ENCODE data around the gene OR52K1. TPM values are rescaled to one million over a fixed set of nuclear protein-coding genes. Genes with fewer than 3 reads are reported as not detected.

Gene OR52K1
- total and polyA plus RNA-seq, 2 experiments from 2014 or later, result not detected

- WGBS, 2 experiments (ENCODE audit: low coverage in 1 of 2, low lambda C conversion rate in 2 of 2, missing lambda C conversion rate in 2 of 2), result 46 to 58% methylated on average over 15 of the region's 15 CpGs
- no peaks in the 10 kb centered on the region for H3K9me3 ChIP-seq (ENCODE audit: low read depth)
- no peak overlapping the region for H2AFZ ChIP-seq
- no peaks in the 10 kb centered on the region for H3K9me2 ChIP-seq (ENCODE audit: insufficient read depth)
- H3K4me2 ChIP-seq (ENCODE audit: unreplicated experiment), result no peak overlapping the region
- no peaks in the 10 kb centered on the region for H3K4me1 ChIP-seq (ENCODE audit: insufficient read depth)
- no peak for TF ChIP-seq EZH2 (IDR thresholded peaks at IDR 0.05; ENCODE audit: insufficient read depth, poor library complexity, severe bottlenecking)
- no peak for TF ChIP-seq EZH2phosphoT487 (IDR thresholded peaks at IDR 0.05; ENCODE audit: insufficient read depth, low read depth)
- no peak overlapping the region for H3K9ac ChIP-seq
- no peak overlapping the region for H3K4me3 ChIP-seq
- in situ Hi-C loops (cut with MboI), result loop anchor here (25.0 kb wide), 1 partner anchor 309 kb away; no protein-coding TSS in a partner anchor
- H3K79me2 ChIP-seq (ENCODE audit: insufficient read depth), result no peaks in the 10 kb centered on the region
- H3K27ac ChIP-seq, result no peak overlapping the region
- H3K36me3 ChIP-seq (ENCODE audit: low read depth), result no peaks in the 10 kb centered on the region
- no peaks in the 10 kb centered on the region for H3F3A ChIP-seq (ENCODE audit: insufficient read depth)
- H4K20me1 ChIP-seq (ENCODE audit: insufficient read depth), result no peaks in the 10 kb centered on the region
- no peak for DNase-seq
- peaks cover 29% of the 10 kb centered on the region for H3K27me3 ChIP-seq (replicated peaks; ENCODE audit: insufficient read depth)
These were observed 14.3 kb downstream of the OR52K1 start for GRCh38 chr11:4496557-4497248.

DNA sequence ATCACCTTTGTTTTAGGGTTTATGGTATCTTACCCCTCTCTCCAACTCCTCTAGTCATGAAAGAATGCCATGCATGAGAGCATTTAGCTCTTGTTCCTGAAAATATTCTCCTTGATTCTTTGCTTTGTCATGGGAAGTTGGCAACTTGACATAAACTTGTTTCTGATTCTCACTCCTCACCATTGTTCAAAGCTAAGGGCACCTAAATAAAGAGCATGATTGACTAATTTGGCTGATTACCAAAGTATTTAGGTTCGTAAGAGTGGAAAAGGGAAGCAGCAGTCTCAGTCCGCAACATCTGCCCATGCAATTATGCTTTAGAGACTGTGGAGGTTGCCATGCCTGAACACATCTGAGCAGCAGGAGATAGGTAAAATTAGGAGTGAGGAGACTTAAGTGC is 26.4 kb downstream of the OR52K1 start:
- no peaks in the 10 kb centered on the region for H3K27me3 ChIP-seq (replicated peaks; ENCODE audit: insufficient read depth)
- no peaks in the 10 kb centered on the region for H3K36me3 ChIP-seq (ENCODE audit: low read depth)
- H2AFZ ChIP-seq, result no peak overlapping the region
- no peaks in the 10 kb centered on the region for H3K4me1 ChIP-seq (ENCODE audit: insufficient read depth)
- TF ChIP-seq EZH2 (IDR thresholded peaks at IDR 0.05; ENCODE audit: insufficient read depth, poor library complexity, severe bottlenecking) (no peak), EZH2phosphoT487 (IDR thresholded peaks at IDR 0.05; ENCODE audit: insufficient read depth, low read depth) (no peak)
- in situ Hi-C loops (cut with MboI), result no loop called here
- H3K9ac ChIP-seq, result no peak overlapping the region
- no peak for DNase-seq
- 49 to 55% methylated on average over 2 of the region's 2 CpGs for WGBS, 2 experiments (ENCODE audit: low coverage in 1 of 2, low lambda C conversion rate in 2 of 2, missing lambda C conversion rate in 2 of 2)
- no peak overlapping the region for H3K4me2 ChIP-seq (ENCODE audit: unreplicated experiment)
- H3K4me3 ChIP-seq, result no peak overlapping the region
- H3K27ac ChIP-seq, result no peak overlapping the region
- no peaks in the 10 kb centered on the region for H3K9me3 ChIP-seq (ENCODE audit: low read depth)
- no peaks in the 10 kb centered on the region for H3F3A ChIP-seq (ENCODE audit: insufficient read depth)
- no peaks in the 10 kb centered on the region for H3K9me2 ChIP-seq (ENCODE audit: insufficient read depth)
- no peaks in the 10 kb centered on the region for H3K79me2 ChIP-seq (ENCODE audit: insufficient read depth)
- no peaks in the 10 kb centered on the region for H4K20me1 ChIP-seq (ENCODE audit: insufficient read depth)

DNA sequence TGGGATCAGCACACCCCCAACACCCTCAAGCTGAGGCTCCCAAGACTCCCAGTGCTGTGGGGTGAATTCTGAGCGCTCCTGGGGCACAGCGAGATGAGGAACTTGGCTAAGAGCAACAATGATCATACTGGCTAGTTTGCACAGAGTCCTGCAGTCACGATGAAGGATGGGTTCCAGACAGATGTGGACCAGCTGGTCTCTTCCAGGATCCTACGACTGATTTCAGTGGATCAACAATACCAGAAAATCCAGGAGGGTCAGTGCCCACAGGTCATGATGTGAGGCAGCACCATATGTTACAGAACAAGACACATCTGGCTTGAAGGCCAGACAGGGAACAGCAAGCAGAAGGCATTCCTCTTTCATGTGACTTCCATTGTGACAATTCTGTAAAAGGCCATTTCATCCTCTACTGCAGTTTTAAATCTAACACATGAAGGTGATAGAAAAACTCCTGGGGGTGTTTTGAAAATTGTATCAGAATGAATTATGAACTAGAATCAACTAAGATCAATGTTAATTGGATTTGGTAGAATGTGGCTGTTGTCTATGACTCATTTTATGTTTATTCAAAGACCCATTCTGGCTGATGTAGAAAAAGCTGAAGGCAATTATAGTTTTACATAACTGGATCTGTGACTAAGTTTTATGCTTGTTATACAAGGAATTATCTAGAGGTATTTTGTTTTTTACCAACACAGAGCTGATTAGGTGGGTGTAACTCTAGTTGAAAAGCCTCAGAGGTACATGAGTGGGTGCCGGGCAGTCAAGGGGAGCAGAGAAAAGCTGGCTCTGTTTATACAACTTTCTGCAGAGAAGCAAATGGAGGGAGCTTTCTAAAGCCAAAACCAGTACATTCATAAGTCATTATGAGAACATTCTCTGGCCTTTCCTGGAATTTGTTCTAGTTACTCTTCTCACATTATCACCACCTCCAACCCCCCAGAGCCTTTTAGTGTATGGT is 29.1 kb downstream of the OR52K1 start:
- Histone ChIP-seq H3K4me2 (ENCODE audit: unreplicated experiment) (no peak overlapping the region), H4K20me1 (ENCODE audit: insufficient read depth) (no peaks in the 10 kb centered on the region), H3K36me3 (ENCODE audit: low read depth) (no peaks in the 10 kb centered on the region), H3K79me2 (ENCODE audit: insufficient read depth) (no peaks in the 10 kb centered on the region), H3K4me1 (ENCODE audit: insufficient read depth) (no peaks in the 10 kb centered on the region), H2AFZ (no peak overlapping the region), H3F3A (ENCODE audit: insufficient read depth) (no peaks in the 10 kb centered on the region), H3K9me3 (ENCODE audit: low read depth) (no peaks in the 10 kb centered on the region), H3K27ac (no peak overlapping the region), H3K9me2 (ENCODE audit: insufficient read depth) (no peaks in the 10 kb centered on the region), H3K9ac (no peak overlapping the region), H3K4me3 (no peak overlapping the region), H3K27me3 (replicated peaks; ENCODE audit: insufficient read depth) (no peaks in the 10 kb centered on the region)
- no peak for DNase-seq
- TF ChIP-seq EZH2phosphoT487 (IDR thresholded peaks at IDR 0.05; ENCODE audit: insufficient read depth, low read depth) (no peak), EZH2 (IDR thresholded peaks at IDR 0.05; ENCODE audit: insufficient read depth, poor library complexity, severe bottlenecking) (no peak)
- 0 to 5% methylated on average over 5 of the region's 5 CpGs for WGBS, 2 experiments (ENCODE audit: low coverage in 1 of 2, low lambda C conversion rate in 2 of 2, missing lambda C conversion rate in 2 of 2)
- in situ Hi-C loops (cut with MboI), result no loop called here

DNA sequence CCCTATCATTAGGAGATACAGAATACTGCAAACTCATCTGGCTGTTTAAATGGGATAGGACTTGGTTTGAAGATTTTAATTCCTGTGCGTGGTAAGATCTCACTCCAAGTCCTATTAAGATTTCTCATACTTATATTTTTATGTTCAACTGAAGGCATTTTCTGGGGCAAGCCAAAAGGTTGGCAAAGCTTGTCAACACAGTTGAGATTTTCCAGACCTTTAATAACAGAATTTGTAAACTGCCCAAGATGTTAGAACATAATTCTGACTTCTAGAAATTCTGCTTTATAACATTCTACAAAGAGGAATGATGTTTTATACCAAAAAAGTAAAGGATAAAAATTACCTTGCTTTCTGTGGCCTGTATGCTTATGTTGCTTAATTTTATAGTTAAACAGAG is 31.8 kb downstream of the OR52K1 start:
- DNase-seq, result no peak
- H4K20me1 ChIP-seq (ENCODE audit: insufficient read depth), result no peaks in the 10 kb centered on the region
- H3K27me3 ChIP-seq (replicated peaks; ENCODE audit: insufficient read depth), result peaks cover 5% of the 10 kb centered on the region; the same call in 1 of the 2 replicates
- no peak overlapping the region for H3K9ac ChIP-seq
- no peak overlapping the region for H3K27ac ChIP-seq
- in situ Hi-C loops (cut with MboI), result no loop called here
- no peaks in the 10 kb centered on the region for H3K79me2 ChIP-seq (ENCODE audit: insufficient read depth)
- H2AFZ ChIP-seq, result no peak overlapping the region
- no peaks in the 10 kb centered on the region for H3F3A ChIP-seq (ENCODE audit: insufficient read depth)
- H3K36me3 ChIP-seq (ENCODE audit: low read depth), result no peaks in the 10 kb centered on the region
- H3K4me1 ChIP-seq (ENCODE audit: insufficient read depth), result no peaks in the 10 kb centered on the region
- H3K9me2 ChIP-seq (ENCODE audit: insufficient read depth), result no peaks in the 10 kb centered on the region
- TF ChIP-seq EZH2phosphoT487 (IDR thresholded peaks at IDR 0.05; ENCODE audit: insufficient read depth, low read depth), result no peak
- TF ChIP-seq EZH2 (IDR thresholded peaks at IDR 0.05; ENCODE audit: insufficient read depth, poor library complexity, severe bottlenecking), result no peak
- no peaks in the 10 kb centered on the region for H3K9me3 ChIP-seq (ENCODE audit: low read depth)
- no peak overlapping the region for H3K4me3 ChIP-seq
- WGBS, 2 experiments (ENCODE audit: low coverage in 1 of 2, low lambda C conversion rate in 2 of 2, missing lambda C conversion rate in 2 of 2), result 0 to 7% methylated on average over 1 of the region's 1 CpG
- no peak overlapping the region for H3K4me2 ChIP-seq (ENCODE audit: unreplicated experiment)

Data from GM23248 (cell line).